Karpas-422 (cell line): Measurements from ENCODE around the gene WFIKKN2. TPM values are rescaled to one million over a fixed set of nuclear protein-coding genes. Genes with fewer than 3 reads are reported as not detected.

Experiments used
- DNase-seq: peaks from one replicate; pipeline ENCODE4 v3.0.0-alpha.2; 2015
- H2AFZ ChIP-seq: fragments of 200-600 bp; sonication (generic); 2 replicates; pipeline ENCODE4 v1.6.1; 2014; ENCODE audit warnings: antibody characterized with exemption, low read length, mixed read lengths
- H3K27ac ChIP-seq: fragments of 200-600 bp; sonication (generic); 2 replicates; pipeline ENCODE4 v1.5.1; 2014; ENCODE audit warnings: mild to moderate bottlenecking, low read length, moderate library complexity
- H3K27me3 ChIP-seq: fragments of 200-600 bp; sonication (generic); 2 replicates; pipeline ENCODE4 v1.6.1; 2014; ENCODE audit warnings: low read length, mixed read lengths
- H3K36me3 ChIP-seq: fragments of 200-600 bp; sonication (generic); 2 replicates; pipeline ENCODE4 v1.6.1; 2014; ENCODE audit warnings: low read length, mixed read lengths; ENCODE audit not compliant: insufficient read depth
- H3K4me1 ChIP-seq: fragments of 200-600 bp; sonication (generic); 2 replicates; pipeline ENCODE4 v1.6.1; 2014; ENCODE audit warnings: mild to moderate bottlenecking, low read length, mixed read lengths
- H3K4me2 ChIP-seq: fragments of 200-600 bp; sonication (generic); 2 replicates; pipeline ENCODE4 v1.6.1; 2014; ENCODE audit warnings: low read length, low read depth, mild to moderate bottlenecking; ENCODE audit not compliant: poor library complexity, severe bottlenecking
- H3K4me3 ChIP-seq: fragments of 200-600 bp; sonication (generic); 2 replicates; pipeline ENCODE4 v1.5.1; 2014; ENCODE audit warnings: mild to moderate bottlenecking, antibody characterized with exemption, low read length, mixed read lengths
- H3K79me2 ChIP-seq: fragments of 200-600 bp; sonication (generic); 2 replicates; pipeline ENCODE4 v1.6.1; 2014; ENCODE audit warnings: mild to moderate bottlenecking, low read length, mixed read lengths
- H3K9ac ChIP-seq: fragments of 200-600 bp; sonication (generic); 2 replicates; pipeline ENCODE4 v1.6.0; 2014; ENCODE audit warnings: low read length
- H3K9me2 ChIP-seq: fragments of 200-600 bp; sonication (generic), shearing (Covaris generic); replicated peaks from 2 replicates; pipeline ENCODE4 v1.6.0; 2014; ENCODE audit warnings: mild to moderate bottlenecking, low read length, moderate library complexity; ENCODE audit not compliant: insufficient read depth
- H3K9me3 ChIP-seq: fragments of 300-700, 200-600 bp; sonication (generic); 2 replicates; pipeline ENCODE4 v1.6.1; 2014; ENCODE audit warnings: low read length, mixed read lengths
- H4K20me1 ChIP-seq: fragments of 200-600 bp; sonication (generic); 2 replicates; pipeline ENCODE4 v1.6.1; 2014; ENCODE audit warnings: mild to moderate bottlenecking, antibody characterized with exemption, low read length, low read depth; ENCODE audit not compliant: insufficient read depth
- total RNA-seq: library from RNA; depleted of rRNA; stranded (reverse); fragments of >200 nt; shearing (Covaris generic); gene quantifications from 2 replicates; pipeline ENCODE4 v1.2.3, GENCODE V29; 2014; ENCODE audit warnings: low replicate concordance

Gene WFIKKN2
- total RNA-seq, 1 experiment from 2014 or later, result not detected

GRCh38 chr17:50828508-50829170 is 6.7 kb upstream of the WFIKKN2 start:
- H2AFZ ChIP-seq, result no peak overlapping the region
- no peak overlapping the region for H3K9ac ChIP-seq

GRCh38 chr17:50829332-50829731 is 6.1 kb upstream of the WFIKKN2 start:
- H3K4me1 ChIP-seq, result peaks cover 4% of the 10 kb centered on the region
- no peak overlapping the region for H2AFZ ChIP-seq
- no peaks in the 10 kb centered on the region for H3K9me3 ChIP-seq
- H3K4me2 ChIP-seq, result no peak overlapping the region
- DNase-seq, result no peak
- no peaks in the 10 kb centered on the region for H3K36me3 ChIP-seq
- no peak overlapping the region for H3K9ac ChIP-seq
- H3K9me2 ChIP-seq, result no peaks in the 10 kb centered on the region
- H3K27ac ChIP-seq, result no peak overlapping the region
- no peak overlapping the region for H3K4me3 ChIP-seq
- H3K79me2 ChIP-seq, result no peaks in the 10 kb centered on the region
- H3K27me3 ChIP-seq, result no peaks in the 10 kb centered on the region
- H4K20me1 ChIP-seq, result no peaks in the 10 kb centered on the region

More at GRCh38 chr17:50828508-50829170, 6.7 kb upstream of the WFIKKN2 start:
- no peaks in the 10 kb centered on the region for H3K79me2 ChIP-seq
- no peaks in the 10 kb centered on the region for H3K9me3 ChIP-seq
- H3K9me2 ChIP-seq, result no peaks in the 10 kb centered on the region
- no peaks in the 10 kb centered on the region for H3K27me3 ChIP-seq
- no peak overlapping the region for H3K27ac ChIP-seq
- H3K4me2 ChIP-seq, result no peak overlapping the region
- peaks cover 4% of the 10 kb centered on the region for H3K4me1 ChIP-seq
- no peaks in the 10 kb centered on the region for H4K20me1 ChIP-seq
- DNase-seq, result no peak
- no peaks in the 10 kb centered on the region for H3K36me3 ChIP-seq
- no peak overlapping the region for H3K4me3 ChIP-seq

GRCh38 chr17:50830352-50830751 is 5.0 kb upstream of the WFIKKN2 start:
- Histone ChIP-seq H3K4me3 (no peak overlapping the region), H3K27ac (no peak overlapping the region)

GRCh38 chr17:50830994-50831393 is 4.4 kb upstream of the WFIKKN2 start:
- H3K4me1 ChIP-seq, result peaks cover 4% of the 10 kb centered on the region
- no peaks in the 10 kb centered on the region for H3K9me3 ChIP-seq
- no peak overlapping the region for H3K4me3 ChIP-seq
- H3K4me2 ChIP-seq, result no peak overlapping the region
- H3K27ac ChIP-seq, result no peak overlapping the region
- H4K20me1 ChIP-seq, result no peaks in the 10 kb centered on the region
- H3K27me3 ChIP-seq, result no peaks in the 10 kb centered on the region
- H3K36me3 ChIP-seq, result no peaks in the 10 kb centered on the region
- H3K9ac ChIP-seq, result no peak overlapping the region
- no peak overlapping the region for H2AFZ ChIP-seq
- H3K9me2 ChIP-seq, result no peaks in the 10 kb centered on the region
- no peak for DNase-seq
- no peaks in the 10 kb centered on the region for H3K79me2 ChIP-seq

More at GRCh38 chr17:50830352-50830751, 5.0 kb upstream of the WFIKKN2 start:
- H3K79me2 ChIP-seq, result no peaks in the 10 kb centered on the region
- no peaks in the 10 kb centered on the region for H3K9me3 ChIP-seq
- peaks cover 4% of the 10 kb centered on the region for H3K4me1 ChIP-seq
- H3K27me3 ChIP-seq, result no peaks in the 10 kb centered on the region
- no peak overlapping the region for H3K4me2 ChIP-seq
- H4K20me1 ChIP-seq, result no peaks in the 10 kb centered on the region
- DNase-seq, result no peak
- H3K9me2 ChIP-seq, result no peaks in the 10 kb centered on the region
- H3K36me3 ChIP-seq, result no peaks in the 10 kb centered on the region
- no peak overlapping the region for H2AFZ ChIP-seq
- H3K9ac ChIP-seq, result no peak overlapping the region

- H3K27ac ChIP-seq, result no peak overlapping the region
- no peaks in the 10 kb centered on the region for H4K20me1 ChIP-seq
- H3K9me3 ChIP-seq, result no peaks in the 10 kb centered on the region
- no peaks in the 10 kb centered on the region for H3K9me2 ChIP-seq
- no peak overlapping the region for H2AFZ ChIP-seq
- no peak overlapping the region for H3K4me3 ChIP-seq
- no peak overlapping the region for H3K9ac ChIP-seq
- H3K36me3 ChIP-seq, result no peaks in the 10 kb centered on the region
- no peak overlapping the region for H3K4me2 ChIP-seq
- H3K4me1 ChIP-seq, result peaks cover 4% of the 10 kb centered on the region
- no peaks in the 10 kb centered on the region for H3K27me3 ChIP-seq
- no peak for DNase-seq
- H3K79me2 ChIP-seq, result no peaks in the 10 kb centered on the region
These were observed 3.9 kb upstream of the WFIKKN2 start for GRCh38 chr17:50831471-50831928.

- no peak overlapping the region for H3K9ac ChIP-seq
- no peak overlapping the region for H3K27ac ChIP-seq
- H3K4me3 ChIP-seq, result no peak overlapping the region
- H4K20me1 ChIP-seq, result no peaks in the 10 kb centered on the region
- no peaks in the 10 kb centered on the region for H3K79me2 ChIP-seq
- no peaks in the 10 kb centered on the region for H3K27me3 ChIP-seq
- H3K9me2 ChIP-seq, result no peaks in the 10 kb centered on the region
- H2AFZ ChIP-seq, result no peak overlapping the region
- H3K36me3 ChIP-seq, result no peaks in the 10 kb centered on the region
- no peak for DNase-seq
- H3K4me1 ChIP-seq, result peaks cover 4% of the 10 kb centered on the region
- H3K9me3 ChIP-seq, result no peaks in the 10 kb centered on the region
- H3K4me2 ChIP-seq, result no peak overlapping the region
These were observed 3.0 kb upstream of the WFIKKN2 start for GRCh38 chr17:50832267-50832863.

- Histone ChIP-seq H3K27ac (no peak overlapping the region), H3K36me3 (no peaks in the 10 kb centered on the region), H3K4me3 (no peak overlapping the region), H3K9me2 (no peaks in the 10 kb centered on the region), H3K4me1 (peaks cover 4% of the 10 kb centered on the region), H3K9me3 (no peaks in the 10 kb centered on the region), H3K4me2 (no peak overlapping the region), H3K27me3 (no peaks in the 10 kb centered on the region), H3K79me2 (no peaks in the 10 kb centered on the region), H2AFZ (no peak overlapping the region), H3K9ac (no peak overlapping the region), H4K20me1 (no peaks in the 10 kb centered on the region)
- no peak for DNase-seq
These were observed 2.5 kb upstream of the WFIKKN2 start for GRCh38 chr17:50832864-50833381.

GRCh38 chr17:50833510-50834428 is 1.6 kb upstream of the WFIKKN2 start:
- no peaks in the 10 kb centered on the region for H3K79me2 ChIP-seq
- no peaks in the 10 kb centered on the region for H3K27me3 ChIP-seq
- H3K9me2 ChIP-seq, result no peaks in the 10 kb centered on the region
- no peak overlapping the region for H2AFZ ChIP-seq
- H3K4me2 ChIP-seq, result no peak overlapping the region
- H3K9ac ChIP-seq, result no peak overlapping the region
- H3K4me1 ChIP-seq, result peaks cover 1% of the 10 kb centered on the region
- H3K36me3 ChIP-seq, result no peaks in the 10 kb centered on the region
- no peak for DNase-seq
- no peak overlapping the region for H3K27ac ChIP-seq
- no peaks in the 10 kb centered on the region for H3K9me3 ChIP-seq
- H4K20me1 ChIP-seq, result no peaks in the 10 kb centered on the region
- no peak overlapping the region for H3K4me3 ChIP-seq
